Stimulated activated CD4-positive, alpha-beta T cell treated with anti-CD3 and anti-CD28 coated beads, Interleukin-2, amount 100 ng/mL, for 48 hours (primary cell): ENCODE results near the gene NFIL3.
A peak's percentile ranks its signal among the peaks of the same experiment; 100 is the strongest.
"Not testable (repeated sequence)": the region's sequence is repeated elsewhere in the genome, so short reads cannot be mapped to it uniquely, and the experiment has no call there.

Experiments
- DNase-seq, 2 donors: peaks; one replicate each; pipeline ENCODE4 v3.0.0-alpha.2; 2020

NFIL3 gene, protein sequence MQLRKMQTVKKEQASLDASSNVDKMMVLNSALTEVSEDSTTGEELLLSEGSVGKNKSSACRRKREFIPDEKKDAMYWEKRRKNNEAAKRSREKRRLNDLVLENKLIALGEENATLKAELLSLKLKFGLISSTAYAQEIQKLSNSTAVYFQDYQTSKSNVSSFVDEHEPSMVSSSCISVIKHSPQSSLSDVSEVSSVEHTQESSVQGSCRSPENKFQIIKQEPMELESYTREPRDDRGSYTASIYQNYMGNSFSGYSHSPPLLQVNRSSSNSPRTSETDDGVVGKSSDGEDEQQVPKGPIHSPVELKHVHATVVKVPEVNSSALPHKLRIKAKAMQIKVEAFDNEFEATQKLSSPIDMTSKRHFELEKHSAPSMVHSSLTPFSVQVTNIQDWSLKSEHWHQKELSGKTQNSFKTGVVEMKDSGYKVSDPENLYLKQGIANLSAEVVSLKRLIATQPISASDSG

DNA sequence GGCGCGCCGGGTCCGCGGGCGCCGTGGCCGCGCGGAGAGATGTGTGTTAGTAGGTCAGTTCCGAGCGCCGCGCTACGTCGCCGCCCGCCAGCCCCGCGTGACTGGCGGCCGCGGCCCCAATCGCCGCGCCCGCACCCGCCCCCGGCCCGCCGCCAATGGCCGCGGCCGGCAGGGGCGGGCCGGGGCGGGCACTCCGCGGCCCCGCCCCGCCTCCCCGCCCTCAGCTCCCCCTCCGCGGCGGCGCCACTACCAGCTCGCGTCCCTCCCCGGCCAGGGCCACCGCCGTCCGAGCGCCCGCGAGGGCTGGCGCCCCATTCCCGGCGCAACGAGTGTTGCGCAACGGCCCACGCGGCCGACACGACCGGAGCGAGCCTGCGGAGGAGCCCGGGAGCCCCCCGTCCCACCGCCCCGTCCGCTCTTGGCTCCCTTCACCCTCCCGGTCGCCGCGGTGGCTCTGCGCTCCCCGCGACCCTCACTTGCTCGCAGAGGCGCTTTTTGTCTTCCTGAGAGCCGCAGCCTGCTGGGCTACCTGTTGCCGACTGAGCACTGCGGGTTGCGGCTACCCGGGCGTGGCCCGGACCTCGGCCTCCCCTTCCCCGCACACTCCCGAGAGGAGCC, at the start of gene NFIL3:
TSS of gene NFIL3 (minus strand) at position 48 of the 618 bp plus-strand sequence. CDS start 13,098 bp downstream, outside the sequence.
- DNase-seq = peak; percentile 62 to 72

DNA sequence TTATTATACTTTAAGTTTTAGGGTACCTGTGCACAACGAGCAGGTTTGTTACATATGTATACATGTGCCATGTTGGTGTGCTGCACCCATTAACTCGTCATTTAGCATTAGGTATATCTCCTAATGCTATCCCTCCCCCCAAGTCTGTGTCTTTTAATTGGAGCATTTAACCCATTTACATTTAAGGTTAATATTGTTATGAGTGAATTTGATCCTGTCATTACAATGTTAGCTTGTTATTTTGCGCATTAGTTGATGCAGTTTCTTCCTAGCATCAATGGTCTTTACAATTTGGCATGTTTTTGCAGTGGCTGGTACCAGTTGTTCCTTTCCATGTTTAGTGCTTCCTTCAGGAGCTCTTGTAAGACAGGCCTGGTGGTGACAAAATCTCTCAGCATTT, 47.9 kb upstream of the NFIL3 start:
- not testable (repeated sequence) for DNase-seq

- no peak for DNase-seq
Measured at GRCh38 chr9:91465420-91465819, 41.8 kb upstream of the NFIL3 start.

DNA sequence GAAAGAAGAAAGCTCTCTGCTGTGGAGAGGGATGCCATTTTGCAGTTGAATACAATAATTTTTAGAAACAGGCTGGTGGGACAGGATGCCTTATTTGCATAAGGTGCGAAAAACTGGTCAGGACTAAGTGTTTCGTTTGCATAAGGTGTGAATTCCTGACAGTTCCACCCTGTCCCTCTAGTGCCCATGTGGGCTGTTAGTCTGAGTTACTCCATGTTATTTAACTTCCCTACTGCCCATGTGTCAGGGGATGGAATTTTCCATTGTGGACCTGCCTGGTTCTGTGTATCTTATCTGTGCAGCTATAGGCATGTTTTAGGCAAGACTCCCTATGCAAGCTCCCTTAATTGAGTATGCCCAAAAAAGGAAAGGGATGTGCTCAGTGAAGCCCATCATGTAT, 35.3 kb upstream of the NFIL3 start:
- no peak for DNase-seq

GRCh38 chr9:91452844-91453243, 29.2 kb upstream of the NFIL3 start:
- no peak for DNase-seq

DNA sequence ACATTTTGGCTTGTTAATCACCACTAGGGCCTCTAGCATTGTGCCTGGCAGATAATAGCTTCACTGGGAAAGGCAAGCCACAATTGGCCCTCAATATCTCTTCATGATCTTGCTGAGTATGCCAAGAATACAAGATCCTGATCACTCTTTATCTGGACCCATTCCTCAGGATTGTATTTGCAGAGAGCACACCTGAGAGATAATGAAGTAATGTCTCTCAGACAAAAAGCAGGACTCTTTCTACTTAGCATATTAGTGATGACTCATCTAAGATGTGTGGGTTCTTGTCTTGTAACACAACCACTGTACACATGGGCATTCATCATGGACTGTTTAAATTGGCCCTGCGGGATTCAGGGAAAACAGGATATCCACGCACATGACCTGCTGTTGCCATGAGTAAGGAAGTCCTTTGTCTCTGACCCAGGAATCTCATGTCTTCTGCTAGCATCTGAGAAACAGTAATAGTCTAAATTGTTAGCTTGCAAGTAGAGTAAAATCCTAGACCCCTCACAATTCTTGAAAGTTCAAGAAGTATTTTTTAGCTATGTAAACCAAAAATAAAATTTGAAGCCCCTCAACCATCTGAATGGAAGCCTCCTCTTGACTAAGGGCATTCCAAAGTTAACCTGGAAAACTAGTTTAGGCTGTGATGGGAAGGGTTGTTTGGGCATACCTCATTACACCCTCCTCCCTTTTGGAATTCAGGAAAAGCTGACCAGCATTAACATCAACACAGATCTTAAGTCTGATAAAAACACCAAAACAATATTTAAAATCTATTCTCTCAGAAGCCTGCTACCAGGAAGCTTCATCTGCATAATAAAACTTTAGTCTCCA, 28.0 kb upstream of the NFIL3 start:
- DNase-seq = no peak

DNA sequence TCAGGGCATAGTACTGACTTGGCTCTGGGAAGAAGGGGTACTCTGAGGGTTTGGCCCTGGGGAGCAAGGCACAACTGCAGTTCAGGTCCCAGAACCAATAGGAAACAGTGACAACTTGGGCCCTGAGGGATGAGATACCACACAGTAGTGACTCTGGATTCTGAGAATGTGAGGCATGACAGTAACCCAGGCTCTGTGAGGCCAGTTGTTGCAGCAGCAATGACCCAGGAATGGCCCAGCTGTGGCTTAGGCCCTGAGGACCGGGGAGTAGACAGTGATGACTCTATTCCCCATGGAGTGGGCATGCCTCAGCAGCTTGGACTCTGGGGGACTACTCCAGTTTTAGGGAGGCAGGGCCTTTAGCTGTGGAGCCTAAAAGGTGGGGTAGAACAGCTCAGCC, 21.5 kb upstream of the NFIL3 start:
- DNase-seq = no peak

DNA sequence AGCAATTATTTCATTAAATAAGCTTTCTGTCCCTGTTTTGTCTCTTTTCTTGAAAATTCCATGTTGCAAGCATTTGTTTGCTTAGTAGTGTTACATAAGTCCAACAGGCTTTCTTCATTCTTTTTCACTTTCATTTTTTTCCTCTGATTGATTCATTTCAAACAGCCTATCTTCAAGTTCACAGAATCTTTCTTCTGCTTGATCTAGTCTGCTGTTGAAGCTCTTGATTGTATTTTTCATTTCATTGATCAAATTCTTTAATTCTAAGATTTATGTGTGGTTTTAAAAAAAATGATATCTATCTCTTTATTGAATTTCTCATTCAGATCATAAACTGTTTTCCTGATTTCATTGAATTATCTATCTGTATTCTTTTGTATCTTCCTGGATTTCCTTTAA, 20.4 kb upstream of the NFIL3 start:
- DNase-seq = no peak

- no peak for DNase-seq
Measured at GRCh38 chr9:91443321-91443993, 19.8 kb upstream of the NFIL3 start.

- no peak for DNase-seq
Measured at GRCh38 chr9:91436841-91437240, 13.2 kb upstream of the NFIL3 start.

DNA sequence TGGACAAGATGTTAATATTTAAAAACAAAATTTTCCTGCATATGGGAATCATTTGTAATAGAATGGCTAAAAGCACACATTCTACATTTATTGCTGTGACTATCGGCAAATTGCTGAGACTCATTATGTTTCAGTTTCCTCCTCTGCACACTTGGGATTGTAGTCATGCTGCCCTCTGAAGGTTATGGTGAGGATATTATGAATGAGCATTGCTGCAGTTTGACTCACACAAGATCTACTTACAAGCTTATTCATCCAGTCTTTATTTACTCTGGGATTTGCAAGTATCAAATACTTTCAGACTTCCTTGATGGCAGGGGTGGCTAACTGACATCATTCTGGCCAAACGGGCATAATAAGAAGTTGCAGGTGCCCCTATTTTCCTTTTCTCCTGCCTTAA, 9.5 kb upstream of the NFIL3 start:
- DNase-seq = no peak

DNA sequence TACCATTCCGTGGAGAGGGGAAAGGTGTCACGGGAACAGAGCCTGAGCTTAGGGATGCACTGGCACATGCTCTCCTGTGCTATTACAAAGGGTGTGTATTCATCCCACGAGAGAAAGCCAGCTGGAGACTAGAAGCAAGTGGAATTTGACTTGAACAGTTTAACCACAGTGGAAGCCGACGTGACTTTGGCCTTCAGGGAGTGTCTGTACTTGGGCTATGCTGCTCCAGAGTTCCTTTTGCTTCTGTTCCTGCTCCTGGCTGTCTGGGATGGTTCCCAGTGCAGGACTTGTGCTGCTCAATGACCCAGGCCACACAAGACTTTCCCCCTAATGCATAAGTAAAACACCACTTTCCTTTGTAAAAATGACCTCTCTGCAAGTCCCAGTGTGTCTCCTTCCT, 7.9 kb upstream of the NFIL3 start:
- DNase-seq = no peak

DNA sequence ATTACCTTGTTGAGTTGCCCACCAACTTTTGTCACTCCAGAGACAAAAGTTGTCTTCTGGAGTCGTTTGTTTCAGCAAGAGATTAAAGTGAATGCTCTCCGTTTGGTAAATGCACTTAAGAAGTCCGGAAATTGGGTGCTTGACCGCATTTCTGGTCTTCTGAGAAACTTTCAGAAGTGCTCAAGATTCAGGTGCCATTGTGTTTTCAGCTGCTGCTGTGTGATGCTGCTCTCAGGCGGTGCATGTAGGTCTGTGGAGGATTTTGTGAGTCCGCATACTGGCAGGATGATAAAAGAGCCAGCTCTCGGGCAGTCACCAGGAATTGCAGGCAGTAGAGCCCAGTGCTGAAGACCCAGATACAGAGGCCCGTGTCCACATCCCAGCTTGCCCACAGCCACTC, 5.9 kb upstream of the NFIL3 start:
- DNase-seq = no peak

DNA sequence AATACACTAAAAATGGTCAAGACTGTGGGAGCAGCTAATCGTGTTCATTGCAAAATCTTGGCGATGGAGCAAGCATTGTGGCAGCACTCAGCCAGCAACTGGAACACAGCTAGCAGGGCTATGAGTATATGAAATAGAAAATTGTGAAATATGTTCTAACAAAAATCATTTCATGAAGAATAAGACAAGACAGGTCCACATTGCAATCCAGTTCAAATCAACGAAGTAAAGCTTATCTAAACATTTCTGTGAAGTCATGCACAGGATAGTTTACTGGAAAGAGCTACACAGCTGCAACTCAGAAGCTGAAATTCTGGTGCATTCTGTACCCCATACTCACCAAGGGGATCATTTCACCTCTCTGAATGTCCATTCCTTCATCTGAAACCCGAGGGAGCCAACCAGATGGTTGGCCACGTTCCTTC, 5.3 kb upstream of the NFIL3 start:
- DNase-seq = no peak

DNA sequence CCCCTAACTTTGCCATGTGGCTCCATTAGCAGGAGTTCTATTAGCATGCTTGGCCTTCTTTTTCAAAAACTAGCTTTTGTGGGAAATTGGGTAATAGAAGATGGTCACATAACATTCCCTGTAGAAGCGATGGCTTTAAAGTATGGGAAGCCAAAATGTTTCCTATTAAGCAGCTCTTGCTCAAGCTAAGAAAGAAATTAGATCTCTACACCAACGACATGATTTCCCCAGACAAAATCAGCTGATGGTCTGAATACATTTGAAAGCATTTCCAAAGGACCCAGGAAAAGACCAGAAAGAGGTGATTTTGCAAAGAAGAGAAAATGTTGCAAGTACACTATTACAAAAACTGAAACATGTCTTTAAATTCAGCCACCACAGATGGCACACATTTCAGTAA, 4.8 kb upstream of the NFIL3 start:
- DNase-seq = no peak

DNA sequence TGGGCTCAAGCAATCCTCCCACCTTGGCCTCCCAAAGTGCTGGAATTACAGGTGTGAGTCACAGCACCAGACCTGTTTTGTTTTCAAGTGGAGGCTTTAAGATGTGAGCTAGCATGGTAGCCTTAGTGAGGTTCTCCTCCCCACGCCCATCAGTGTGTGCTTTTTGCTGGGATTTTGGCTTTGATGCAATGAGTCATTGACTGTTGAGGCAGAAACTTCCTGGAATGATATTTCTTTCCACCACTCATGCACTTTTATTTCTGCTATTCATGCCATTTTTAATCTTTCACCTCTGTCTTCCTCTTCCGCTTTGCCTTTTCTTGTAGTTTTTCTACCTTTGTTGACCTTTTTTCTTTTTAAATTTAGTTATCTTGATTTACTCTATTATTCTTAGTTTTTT, 4.2 kb upstream of the NFIL3 start:
- no peak for DNase-seq

GRCh38 chr9:91426123-91426745, 2.6 kb upstream of the NFIL3 start:
- DNase-seq = no peak

GRCh38 chr9:91425271-91425670, 1.6 kb upstream of the NFIL3 start:
- no peak for DNase-seq

DNA sequence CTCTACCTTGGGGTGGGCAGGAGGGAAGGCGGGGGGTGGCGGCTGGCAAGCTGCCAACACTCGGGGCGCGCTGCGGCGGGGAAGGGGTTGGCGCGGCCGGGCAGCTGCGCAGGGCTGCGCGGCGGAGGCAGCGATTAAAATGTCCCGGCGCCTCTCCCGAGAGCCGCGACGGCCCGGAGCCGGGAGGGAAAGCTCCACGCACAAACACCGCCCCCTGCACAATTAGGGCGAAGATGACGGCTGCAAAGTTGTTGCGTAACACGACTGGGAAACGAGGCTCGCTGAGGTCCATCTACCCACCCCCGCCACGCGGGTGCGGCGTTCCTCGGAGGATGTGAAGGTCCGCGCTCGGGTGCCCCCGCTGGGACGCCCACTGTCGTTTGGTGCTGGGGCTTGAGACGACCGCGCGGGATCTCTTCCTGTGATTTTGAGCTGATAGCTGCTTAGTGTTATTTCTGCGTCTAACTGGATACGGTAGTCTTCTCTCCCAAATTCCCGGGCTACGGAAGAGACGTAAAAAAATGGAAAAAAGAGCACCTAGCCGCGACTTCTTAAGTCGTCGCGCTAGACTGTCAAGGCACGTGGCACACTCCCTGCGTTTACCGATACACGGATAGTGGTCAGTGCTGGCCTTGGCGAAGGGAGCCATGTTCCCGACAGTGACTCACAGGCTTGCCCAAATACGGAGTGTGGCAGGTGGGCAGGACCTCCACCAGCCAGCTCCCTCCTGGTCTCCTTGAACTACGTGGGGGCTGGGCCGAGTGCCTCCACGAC, 958 bp upstream of the NFIL3 start:
- DNase-seq = peak; percentile 47 to 66

DNA sequence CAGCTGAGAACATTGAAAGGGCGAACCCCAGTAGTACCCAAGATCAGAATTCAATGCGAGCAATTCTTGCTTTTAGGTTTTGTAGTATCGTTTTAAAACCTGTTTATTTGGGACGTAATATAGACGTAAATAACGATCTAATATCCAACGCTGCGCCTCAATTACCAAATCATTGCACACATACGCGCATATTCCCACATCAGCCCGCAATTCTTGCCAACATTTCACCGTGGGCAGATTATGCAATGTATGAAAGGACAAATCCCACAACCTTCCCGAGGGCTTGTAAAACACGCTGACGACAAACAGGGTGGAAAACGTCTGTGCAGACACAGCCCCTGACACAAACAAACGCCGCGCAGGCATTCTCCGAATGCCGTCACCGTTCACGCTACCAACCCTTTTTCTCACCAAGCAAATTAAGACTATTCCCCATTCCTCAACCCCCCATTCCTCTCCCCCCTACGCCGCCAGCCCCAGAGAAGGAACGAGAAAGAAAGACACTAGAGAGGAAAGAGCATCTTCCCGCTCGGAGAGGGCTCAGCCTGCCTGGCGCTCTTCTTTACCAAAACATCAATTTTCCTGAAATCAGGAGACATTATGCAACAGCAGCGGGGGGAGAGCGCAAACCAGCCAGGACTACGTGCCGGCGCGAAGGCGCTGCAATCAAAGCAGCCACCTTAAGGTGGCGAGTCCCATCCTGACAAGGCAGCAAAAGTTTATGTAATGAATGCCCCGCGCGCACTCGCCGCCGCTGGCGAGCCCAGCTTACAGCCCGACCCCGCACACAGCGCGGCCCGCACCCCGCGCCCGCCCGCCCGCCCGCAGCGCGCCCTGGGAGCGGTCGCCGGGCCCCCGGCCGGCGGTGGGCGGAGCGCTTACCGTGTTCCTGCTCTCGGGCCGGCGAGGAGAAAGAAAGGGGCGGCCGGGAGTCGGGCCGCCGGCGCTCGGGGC, 597 bp downstream of the NFIL3 start:
- DNase-seq = peak in 1 of 2 donors; percentile 39
